Stimulated activated CD4-positive, alpha-beta T cell treated with anti-CD3 and anti-CD28 coated beads, TNF-alpha, amount 100 ng/mL, for 48 hours (primary cell): ENCODE results near the gene ERAS.
"Not testable (repeated sequence)": the region's sequence is repeated elsewhere in the genome, so short reads cannot be mapped to it uniquely, and the experiment has no call there.

Experiments used
- DNase-seq, 3 donors: peaks; one replicate each; pipeline ENCODE4 v3.0.0-alpha.2; 2020; ENCODE audit warnings: low read depth in 3 of 3

ERAS gene

DNA sequence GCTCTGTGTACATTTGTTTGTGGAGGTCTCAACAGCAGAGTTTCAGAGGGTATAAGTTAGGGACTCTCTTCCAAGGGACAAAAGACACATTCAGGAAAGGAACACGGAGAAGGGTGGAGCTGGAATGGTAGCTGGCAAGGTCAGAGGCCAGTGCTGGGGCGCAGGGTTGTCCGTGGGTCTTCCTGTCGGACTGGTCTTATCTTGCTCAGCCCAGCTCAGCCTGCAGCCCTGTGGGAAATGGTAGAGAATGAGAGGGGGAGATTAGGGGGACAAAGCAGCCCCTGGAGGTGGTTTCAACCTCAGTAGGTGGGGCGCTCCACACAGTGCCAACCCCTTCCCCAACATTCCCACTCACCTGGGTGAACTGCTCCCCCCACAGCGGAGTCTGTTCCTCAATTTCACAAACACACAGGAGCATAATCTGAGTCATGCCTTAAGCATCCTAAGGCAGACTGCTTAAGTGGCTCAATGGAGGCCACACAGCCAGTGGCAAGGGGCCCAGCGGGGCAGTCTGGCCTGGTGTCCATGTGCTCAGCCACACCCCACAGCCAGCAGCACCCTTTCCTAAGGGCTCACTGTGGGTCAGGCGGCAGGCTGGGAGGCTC, 31.3 kb upstream of the ERAS start:
- no peak for DNase-seq

DNA sequence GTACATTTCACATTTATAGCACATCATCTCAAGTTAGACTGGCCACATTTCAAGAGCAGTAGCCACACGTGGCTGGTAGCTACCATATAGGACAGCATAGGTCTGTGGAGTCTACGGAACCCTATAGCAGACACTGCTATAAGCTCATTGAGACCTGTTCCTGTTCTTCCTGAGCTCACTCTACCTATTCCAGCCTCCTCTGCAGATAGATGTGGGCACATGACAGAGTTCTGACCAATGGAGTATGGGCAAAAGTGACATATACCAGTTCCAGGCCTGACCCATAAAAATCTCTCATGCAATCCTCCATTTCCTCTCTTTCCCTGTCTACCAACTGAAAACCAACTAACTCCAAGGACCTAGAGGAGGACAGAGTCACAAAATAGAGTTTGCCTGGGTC, 28.0 kb upstream of the ERAS start:
- no peak for DNase-seq

DNA sequence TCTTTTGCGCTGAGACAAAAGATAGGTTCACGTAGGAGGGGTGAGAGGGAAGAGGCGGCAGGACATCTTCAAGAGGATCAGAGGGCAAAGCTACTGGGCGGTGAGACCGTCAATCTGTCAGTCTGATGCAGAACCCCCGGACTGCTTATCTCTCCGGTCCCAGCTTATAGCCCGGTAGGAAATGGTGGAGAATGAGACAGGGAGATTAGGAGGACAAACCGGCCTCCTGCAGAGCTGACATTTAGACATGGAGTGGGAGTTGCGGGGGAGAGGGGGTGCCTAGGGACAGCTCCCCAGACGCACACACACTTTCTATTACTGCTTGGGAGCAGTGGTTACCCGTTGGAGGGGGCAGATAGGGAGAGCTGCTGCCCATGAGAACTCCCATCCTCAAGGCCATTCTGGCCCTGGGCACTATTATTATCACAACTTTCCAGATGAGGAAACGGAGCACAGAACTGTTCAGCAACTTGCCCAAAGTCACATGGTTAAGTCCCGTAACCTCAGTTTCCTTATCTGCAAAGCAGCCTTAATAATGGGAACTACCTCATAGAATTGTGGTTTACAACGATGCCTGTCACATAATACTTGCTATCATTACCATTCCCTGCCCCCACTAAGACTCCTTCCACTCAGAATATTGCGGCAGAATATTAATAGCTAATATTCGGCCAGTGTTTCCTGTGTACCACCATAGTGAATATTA, 25.6 kb upstream of the ERAS start:
- DNase-seq = no peak

DNA sequence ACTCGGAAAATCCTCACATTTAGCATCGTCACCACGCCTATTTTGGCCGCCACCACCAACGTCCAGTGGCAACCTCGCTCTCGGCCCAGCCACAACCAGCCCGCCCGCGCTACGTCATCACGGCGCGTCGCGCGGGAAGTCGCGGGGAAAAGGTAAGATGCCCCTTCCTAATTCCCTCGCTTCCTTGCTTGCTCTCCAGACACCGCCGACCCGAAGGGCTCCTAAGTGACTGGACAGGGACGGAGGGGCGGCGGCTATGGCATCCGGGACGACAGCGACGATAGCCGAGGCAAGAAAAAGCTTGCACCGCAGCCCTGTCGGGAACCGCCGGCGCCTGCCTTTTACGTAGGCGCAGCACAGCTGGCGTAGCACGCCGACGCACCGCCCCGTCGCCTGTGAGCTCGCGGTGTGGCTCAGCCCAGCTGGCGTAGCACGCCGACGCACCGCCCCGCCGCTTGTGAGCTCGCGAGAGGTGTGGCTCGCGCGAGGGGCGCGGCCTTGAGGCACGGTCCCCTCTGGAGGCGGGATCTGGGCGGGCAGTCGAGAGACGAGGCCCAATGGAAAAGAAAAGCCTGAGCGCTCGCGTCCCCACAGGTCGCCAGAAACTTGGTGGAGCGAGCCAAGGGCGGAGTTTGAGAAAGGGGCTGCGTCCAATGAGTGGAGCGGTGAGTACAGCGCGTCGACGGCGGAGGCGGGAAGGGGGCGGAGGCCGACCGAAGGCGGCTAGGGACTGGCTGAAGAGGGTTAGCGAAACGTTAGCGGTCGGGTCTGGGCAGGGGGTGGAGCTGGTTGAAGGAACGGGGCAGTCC, 24.8 kb upstream of the ERAS start, which contains the start of gene HDAC6:
HDAC6 (plus strand) TSS at position 788 of the 809 bp plus-strand sequence. CDS start 626 bp downstream, outside the sequence.
- peak; percentile 82 to 94 (median 85) for DNase-seq

DNA sequence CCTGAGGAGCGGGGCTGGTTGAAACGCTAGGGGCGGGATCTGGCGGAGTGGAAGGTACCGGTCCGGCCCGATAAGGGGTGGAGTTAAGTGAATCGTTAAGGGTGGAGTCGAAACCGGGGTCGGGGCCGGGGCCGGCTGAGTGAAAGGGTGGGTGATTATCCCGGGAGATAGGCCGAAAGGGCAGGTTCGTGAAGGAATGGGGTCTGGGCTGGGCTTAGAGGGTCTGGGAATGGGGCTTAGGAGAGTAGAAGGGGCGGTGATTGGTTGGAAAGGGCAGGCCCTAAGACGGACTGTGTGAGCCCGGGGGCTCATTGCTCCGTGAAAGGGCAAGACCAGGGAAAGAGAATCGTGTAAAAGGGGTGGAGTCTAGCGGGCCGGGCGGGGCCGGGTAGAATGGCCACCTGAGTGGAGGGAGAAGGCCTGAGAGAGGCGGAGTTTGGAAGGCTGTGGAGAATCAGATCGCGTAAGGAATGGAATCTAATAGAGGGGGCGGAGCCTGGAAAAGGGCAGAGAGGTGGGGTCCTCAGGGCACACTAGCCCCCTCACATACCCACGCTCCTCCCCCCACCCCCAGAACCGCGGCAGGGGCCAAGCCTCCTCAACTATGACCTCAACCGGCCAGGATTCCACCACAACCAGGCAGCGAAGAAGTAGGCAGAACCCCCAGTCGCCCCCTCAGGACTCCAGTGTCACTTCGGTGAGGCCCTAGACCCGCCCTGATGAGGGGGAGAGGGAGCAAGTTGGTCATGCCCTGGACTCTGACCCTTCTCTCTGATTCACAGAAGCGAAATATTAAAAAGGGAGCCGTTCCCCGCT, 24.0 kb upstream of the ERAS start:
- peak; percentile 32 to 57 (median 44) for DNase-seq

DNA sequence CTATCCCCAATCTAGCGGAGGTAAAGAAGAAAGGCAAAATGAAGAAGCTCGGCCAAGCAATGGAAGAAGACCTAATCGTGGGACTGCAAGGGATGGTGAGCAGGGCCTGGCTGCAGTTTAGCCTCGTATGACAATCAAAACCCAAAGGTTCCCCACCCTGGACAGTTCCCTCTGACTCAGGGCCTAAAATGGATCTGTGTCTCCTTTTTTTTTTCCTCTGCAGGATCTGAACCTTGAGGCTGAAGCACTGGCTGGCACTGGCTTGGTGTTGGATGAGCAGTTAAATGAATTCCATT, 23.5 kb upstream of the ERAS start:
- DNase-seq = no peak

DNA sequence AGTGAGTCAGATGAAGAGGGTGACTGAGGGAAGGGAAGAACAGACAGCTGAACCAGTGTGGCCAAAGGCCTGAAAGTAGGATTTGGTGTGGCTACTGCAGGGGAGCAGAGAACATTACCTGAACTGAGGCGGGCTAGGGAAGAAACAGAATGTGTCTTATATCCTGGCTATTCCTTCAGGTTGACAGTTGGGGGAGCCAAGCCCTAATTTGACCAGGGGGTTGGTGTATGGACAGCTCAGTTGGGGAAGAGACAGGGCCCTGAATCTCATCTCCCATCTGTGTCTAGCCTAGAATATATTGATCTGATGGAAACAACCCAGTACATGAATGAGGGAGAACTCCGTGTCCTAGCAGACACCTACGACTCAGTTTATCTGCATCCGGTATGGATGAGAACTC, 20.2 kb upstream of the ERAS start:
- no peak for DNase-seq

DNA sequence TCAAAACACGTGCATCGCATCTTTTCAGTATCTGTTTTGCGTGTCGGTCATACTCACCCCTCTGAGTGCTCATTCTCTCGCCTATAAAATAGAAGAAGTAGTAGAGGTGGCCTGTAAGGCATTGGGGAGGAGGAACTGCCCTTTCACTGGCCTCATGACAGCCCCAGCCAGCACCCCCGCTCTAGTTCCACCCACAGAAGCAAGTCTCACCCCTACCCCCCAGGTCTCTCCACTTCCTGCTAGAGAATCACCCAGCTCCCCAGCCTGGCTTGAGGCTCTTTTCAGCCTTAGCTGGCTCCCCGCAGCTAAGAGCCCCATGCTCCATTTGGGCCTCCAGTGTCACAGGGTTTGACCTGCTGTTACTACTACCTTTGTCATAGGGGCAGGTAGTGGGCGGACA, 12.7 kb upstream of the ERAS start:
- DNase-seq = no peak

DNA sequence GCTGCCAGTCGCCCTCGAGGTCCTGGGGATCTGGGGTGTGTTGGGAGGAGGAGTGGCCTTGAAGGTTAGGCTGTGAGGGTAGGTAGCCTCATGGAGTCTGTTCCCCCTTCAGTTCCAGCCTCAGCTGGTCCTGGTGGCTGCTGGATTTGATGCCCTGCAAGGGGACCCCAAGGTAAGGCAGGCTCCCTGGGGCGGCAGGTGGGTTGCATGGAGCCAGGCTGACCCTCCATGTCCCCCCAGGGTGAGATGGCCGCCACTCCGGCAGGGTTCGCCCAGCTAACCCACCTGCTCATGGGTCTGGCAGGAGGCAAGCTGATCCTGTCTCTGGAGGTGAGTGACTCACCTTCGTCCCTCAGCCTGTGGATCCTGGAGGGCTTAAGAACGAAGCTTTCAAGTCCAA, 11.6 kb upstream of the ERAS start:
- no peak for DNase-seq

DNA sequence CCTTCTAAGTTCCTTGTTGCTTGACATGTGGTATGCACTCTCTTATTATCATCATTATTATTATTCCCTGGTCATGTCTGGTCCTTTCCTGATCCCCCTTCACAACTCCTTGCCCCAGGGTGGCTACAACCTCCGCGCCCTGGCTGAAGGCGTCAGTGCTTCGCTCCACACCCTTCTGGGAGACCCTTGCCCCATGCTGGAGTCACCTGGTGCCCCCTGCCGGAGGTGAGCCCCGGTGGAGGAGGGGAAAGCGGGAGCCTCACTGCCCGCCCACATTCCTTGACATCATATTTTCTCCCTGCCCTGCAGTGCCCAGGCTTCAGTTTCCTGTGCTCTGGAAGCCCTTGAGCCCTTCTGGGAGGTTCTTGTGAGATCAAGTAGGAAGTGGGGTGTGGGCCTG, 11.0 kb upstream of the ERAS start:
- no peak for DNase-seq

DNA sequence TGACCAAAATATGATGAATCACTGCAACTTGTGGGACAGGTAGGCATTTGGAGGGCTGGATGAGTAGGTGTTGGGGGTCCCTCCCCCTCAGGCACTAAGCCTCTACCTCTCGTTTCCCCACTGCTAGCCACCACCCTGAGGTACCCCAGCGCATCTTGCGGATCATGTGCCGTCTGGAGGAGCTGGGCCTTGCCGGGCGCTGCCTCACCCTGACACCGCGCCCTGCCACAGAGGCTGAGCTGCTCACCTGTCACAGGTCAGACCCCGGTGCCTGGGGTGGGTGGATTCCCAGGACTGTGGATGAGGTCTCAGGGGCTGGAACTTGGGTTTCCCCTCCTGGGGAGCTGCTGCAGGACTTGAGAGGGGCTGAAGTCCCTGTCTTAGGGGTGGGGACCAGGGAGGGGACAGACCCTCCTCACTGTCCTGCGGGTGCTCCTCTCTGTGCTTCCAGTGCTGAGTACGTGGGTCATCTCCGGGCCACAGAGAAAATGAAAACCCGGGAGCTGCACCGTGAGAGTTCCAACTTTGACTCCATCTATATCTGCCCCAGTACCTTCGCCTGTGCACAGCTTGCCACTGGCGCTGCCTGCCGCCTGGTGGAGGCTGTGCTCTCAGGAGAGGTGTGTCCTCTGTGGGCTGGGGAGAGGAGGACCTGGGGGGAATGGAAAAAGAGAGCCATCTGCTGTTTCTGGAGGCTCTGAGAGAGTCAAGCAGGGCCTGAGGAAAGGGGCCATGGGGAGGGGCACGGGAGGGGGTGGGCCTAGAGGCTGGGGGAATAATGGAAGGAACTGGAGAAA, 10.1 kb upstream of the ERAS start:
- DNase-seq = no peak

DNA sequence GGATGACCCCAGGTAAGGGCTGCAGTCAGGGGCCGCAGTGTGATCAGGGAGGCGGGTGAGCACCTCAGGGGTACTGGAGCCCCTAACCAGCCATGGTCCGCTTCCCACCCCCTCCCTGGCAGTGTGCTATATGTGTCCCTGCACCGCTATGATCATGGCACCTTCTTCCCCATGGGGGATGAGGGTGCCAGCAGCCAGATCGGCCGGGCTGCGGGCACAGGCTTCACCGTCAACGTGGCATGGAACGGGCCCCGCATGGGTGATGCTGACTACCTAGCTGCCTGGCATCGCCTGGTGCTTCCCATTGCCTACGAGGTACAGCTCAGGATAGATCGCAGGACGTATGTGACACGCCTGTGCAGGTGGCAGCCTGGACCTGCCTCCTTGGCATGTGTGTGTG, 8.2 kb upstream of the ERAS start:
- DNase-seq = no peak

DNA sequence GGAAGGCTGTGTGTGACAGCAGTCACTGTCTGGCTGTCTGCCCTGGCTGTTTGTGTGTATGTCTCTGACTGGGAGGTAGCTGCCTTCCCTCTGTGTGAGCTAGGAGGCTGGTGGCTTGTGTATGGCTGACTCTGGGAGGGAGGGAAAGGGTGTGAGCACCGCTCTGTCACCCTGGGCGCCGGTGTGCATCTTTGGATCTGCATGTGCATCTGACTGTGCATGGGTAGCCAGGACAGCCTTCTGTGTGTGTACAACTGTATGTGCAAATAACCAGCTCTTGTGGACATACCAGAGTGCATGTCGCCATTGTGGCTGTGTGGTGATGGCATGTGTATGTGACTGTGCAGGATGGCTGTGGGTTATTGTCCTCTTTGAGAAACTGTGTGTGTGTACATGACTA, 7.4 kb upstream of the ERAS start:
- DNase-seq = no peak

DNA sequence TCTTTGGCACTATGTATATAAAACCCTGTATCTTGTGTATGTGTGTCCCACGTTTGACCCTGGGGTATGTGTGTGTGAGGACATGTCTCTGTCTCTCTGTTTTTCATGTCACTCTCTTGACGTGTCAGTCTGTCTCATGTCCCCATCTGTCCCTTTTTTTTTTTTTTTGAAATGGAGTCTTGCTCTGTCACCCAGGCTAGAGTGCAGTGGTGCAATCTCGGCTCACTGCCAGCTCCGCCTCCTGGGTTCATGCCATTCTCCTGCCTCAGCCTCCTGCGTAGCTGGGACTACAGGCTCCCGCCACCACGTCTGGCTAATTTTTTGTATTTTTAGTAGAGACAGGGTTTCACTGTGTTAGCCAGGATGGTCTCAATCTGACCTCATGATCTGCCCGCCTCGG, 6.9 kb upstream of the ERAS start:
- DNase-seq = not testable (repeated sequence)

DNA sequence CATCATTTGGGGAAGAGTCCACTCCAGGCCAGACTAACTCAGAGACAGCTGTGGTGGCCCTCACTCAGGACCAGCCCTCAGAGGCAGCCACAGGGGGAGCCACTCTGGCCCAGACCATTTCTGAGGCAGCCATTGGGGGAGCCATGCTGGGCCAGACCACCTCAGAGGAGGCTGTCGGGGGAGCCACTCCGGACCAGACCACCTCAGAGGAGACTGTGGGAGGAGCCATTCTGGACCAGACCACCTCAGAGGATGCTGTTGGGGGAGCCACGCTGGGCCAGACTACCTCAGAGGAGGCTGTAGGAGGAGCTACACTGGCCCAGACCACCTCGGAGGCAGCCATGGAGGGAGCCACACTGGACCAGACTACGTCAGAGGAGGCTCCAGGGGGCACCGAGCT, 3.3 kb upstream of the ERAS start:
- no peak for DNase-seq

DNA sequence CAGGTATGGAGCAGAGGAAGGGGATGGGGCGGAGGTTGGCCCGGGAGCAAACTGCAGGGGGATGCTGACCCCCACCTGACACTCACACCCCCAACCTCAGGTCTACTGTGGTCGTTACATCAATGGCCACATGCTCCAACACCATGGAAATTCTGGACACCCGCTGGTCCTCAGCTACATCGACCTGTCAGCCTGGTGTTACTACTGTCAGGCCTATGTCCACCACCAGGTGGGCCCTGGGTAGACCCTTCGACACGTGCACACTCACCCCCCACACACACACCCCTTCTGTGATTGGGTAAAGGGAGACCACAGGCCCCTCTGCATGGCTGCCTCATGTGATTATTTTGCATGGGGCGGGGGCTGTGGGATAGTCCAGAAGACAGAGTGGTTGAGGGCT, 2.2 kb upstream of the ERAS start:
- DNase-seq = no peak

DNA sequence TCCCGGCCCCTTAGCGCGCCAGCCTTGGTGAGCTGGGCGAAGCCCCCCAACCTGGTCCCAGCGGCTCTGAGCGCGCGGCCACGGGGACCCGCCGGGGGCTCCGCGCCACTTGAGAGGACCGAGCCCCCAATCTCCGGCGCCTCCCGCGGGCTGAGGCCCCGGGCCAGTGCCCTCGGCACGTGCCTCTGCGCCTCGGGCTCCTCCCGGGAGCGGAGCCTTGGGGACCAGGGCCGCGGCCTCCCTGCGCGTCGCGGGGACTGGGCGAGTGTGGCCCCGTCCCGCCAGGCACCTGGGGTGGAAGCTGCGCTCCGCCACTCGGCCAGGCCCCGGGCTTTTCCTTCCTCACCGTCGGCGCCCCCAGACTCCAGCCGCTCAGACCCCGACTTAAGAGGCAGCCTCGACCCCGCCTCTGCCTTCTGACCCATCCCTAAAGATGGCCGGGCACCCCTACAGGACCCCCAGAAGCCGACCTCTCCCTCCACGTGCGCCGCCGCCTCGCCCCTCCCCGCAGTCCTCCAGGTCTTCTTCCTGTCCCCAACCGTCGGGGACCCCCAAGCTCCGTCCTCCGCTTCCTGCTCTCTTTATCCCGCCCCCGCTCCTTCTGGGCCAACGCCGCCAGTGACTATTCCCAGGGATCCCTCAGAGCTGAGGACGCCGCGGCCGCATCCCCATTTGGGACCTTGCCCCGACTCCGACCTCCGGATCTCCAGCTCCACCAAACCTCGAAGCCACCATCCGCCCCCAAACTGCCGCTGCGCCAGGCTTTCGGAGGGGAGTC, 752 bp downstream of the ERAS start:
- DNase-seq = no peak

DNA sequence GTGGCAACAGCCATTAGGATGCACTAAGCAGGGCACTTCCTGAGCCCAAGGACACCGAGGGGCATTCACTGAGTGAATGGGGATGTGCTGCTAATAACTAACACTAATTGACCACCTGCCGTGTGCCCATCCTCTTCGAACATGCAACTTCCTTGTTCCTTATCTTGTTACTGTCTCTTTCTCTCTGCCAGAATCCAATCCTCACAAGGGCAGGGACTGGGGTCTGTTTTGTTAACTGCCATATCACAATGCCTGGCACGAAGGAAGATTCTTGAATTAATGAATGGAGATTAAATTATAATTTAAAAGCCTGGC, 1.3 kb downstream of the ERAS start:
- DNase-seq = no peak

DNA sequence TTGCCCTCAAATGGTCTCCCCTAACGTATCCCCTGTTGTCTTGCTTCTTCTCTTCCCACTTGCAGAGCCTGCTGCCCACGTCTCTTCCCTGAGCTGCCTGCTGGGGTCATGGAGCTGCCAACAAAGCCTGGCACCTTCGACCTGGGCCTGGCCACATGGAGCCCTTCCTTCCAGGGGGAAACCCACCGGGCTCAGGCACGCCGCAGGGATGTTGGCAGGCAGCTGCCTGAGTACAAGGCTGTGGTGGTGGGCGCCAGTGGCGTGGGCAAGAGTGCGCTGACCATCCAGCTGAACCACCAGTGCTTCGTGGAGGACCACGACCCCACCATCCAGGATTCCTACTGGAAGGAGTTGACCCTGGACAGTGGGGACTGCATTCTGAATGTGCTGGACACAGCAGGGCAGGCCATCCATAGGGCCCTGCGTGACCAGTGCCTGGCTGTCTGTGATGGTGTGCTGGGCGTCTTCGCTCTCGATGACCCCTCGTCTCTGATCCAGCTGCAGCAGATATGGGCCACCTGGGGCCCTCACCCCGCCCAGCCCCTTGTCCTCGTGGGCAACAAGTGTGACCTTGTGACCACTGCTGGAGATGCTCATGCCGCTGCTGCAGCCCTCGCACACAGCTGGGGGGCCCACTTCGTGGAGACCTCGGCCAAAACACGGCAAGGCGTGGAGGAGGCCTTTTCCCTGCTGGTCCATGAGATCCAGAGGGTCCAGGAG, 2.9 kb downstream of the ERAS start:
- no peak for DNase-seq
